ENCODE data around the gene RNF213.
"Not testable (repeated sequence)": the region's sequence is repeated elsewhere in the genome, so short reads cannot be mapped to it uniquely, and the experiment has no call there.

RNF213 gene

DNA sequence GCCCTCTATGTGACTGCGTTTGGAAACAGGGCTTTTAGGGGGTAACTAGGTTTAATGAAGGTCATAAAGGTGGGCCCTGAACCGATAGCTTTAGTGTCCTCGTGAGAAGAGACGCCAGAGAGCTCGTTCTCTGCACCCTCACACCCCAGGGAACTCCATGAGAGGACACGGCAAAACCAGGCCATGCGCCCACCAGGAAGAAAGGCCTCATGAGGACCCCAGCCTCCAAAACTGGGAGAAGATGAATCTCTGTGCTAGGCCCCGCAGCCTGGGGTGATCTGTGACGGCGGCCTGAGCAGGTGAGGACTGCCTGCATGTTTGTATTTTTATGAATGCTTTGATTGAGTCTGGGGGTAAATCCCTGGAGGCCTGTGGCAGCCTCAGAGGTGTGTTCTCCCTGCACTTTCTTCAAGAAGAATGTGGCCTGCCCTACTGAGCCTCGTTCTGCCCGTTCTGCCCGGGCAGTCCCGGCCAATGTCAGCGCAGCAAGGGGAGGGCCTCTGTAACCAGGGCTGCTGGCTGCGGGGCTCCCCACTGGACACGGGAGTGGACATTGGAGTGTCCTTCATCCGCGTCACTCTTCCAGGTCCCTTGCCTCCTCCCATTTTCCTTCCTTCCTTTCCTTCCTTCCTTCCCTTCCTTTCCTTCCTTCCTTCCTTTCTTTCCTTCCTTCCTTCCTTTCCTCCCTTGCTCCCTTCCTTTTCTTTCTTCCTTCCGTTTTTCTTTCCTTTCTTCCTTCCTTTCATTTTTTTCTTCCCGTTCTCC, 6.8 kb upstream of the RNF213 start:
- Mint-ChIP-seq H3K27me3 (no peaks in the 10 kb centered on the region), H3K27ac (peak overlapping the region; percentile 91), H3K36me3 (peaks cover 2% of the 10 kb centered on the region), H3K9me3 (ENCODE audit: low read depth) (no peaks in the 10 kb centered on the region), H3K4me1 (ENCODE audit: low read depth) (peaks cover 33% of the 10 kb centered on the region), H3K4me3 (no peak overlapping the region)

DNA sequence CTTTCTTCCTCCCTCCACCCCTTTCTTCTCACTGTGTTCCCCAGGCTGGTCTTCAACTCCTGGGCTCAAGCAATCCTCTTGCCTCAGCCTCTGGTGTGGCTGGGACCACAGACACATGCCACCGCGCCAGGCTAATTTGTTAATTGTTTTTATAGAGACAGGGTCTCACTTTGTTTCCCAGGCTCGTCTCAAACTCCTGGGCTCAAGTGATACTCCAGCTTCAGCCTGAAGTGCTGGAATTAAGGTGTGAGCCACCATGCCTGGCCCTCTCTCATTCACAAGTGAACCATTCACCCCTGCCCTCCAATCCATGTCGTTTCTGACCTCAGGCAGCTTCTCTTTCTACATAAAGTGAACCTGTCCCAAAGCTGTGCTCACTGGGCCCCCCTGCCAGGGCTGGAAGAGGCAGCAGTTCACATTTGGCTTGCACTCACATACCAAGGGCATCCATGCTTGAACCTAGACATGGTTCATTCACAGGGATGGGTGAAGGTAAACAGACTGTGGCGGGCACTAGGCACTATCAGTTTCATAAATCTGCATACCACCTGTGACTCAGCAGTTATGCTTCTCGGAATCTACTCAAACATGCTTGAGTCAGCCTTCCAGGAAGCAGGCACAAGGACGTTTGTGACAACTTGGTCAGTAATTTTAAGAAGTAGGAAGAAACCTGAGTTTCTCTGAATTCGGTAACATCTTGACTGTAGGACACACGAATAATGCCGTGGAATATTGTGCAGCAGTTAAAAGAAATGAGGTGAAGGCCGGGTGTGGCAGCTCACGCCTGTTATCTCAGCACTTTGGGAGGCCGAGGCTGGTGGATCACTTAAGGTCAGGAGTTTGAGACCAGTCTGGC, 6.0 kb upstream of the RNF213 start:
- Mint-ChIP-seq H3K36me3 (peaks cover 2% of the 10 kb centered on the region), H3K27ac (peak overlapping the region; percentile 91), H3K4me1 (ENCODE audit: low read depth) (peaks cover 38% of the 10 kb centered on the region), H3K27me3 (no peaks in the 10 kb centered on the region), H3K9me3 (ENCODE audit: low read depth) (no peaks in the 10 kb centered on the region), H3K4me3 (peak overlapping the region; percentile 43)

DNA sequence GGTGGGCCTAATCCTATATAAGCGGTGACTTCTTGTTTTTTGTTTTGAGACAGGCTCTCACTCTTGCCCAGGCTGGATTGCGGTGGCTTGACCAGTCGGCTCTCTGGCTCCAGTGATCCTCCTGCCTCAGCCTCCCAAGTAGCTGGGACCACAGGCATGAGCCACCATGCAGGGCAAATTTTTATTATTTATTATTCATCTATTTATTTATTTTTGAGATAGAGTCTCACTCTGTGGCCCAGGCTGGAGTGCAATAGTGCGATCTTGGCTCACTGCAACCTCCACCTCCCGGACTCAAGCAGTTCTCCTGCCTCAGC, 4.7 kb upstream of the RNF213 start:
- Mint-ChIP-seq H3K4me1 (ENCODE audit: low read depth) (peaks cover 41% of the 10 kb centered on the region), H3K4me3 (no peak overlapping the region)

DNA sequence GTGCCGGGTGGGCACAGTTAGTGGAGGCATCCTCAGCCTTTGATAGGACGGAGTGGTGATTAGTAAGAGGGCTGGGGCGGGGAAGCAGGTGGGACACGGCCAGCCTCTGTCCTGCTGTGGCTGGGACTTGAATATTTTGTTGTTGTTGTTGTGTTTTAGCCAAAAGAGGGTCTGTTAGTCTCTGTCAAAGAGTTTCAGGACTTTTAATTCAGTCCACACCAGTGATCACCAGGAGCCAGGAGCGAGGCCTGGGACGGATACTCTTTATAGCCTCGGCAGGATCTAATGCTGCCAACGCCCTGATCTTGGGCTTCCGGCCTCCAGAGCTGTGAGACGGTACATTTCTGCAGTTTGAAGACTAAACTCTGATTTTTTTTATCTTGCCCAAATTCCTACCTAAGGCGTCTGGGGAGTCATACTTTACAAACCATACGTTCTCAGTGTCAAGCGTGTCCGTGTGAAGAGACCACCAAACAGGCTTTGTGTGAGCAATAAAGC, 2.9 kb upstream of the RNF213 start:
- H3K36me3 Mint-ChIP-seq: peaks cover 2% of the 10 kb centered on the region
- peaks cover 51% of the 10 kb centered on the region for H3K4me1 Mint-ChIP-seq (ENCODE audit: low read depth)
- H3K9me3 Mint-ChIP-seq (ENCODE audit: low read depth): no peaks in the 10 kb centered on the region
- H3K27me3 Mint-ChIP-seq: no peaks in the 10 kb centered on the region
- H3K27ac Mint-ChIP-seq: peak overlapping the region; percentile 87
- H3K4me3 Mint-ChIP-seq: no peak overlapping the region

More for the DNA sequence above, 4.7 kb upstream of the RNF213 start:
- Mint-ChIP-seq H3K27ac (no peak overlapping the region), H3K36me3 (peaks cover 2% of the 10 kb centered on the region), H3K9me3 (ENCODE audit: low read depth) (no peaks in the 10 kb centered on the region), H3K27me3 (no peaks in the 10 kb centered on the region)

DNA sequence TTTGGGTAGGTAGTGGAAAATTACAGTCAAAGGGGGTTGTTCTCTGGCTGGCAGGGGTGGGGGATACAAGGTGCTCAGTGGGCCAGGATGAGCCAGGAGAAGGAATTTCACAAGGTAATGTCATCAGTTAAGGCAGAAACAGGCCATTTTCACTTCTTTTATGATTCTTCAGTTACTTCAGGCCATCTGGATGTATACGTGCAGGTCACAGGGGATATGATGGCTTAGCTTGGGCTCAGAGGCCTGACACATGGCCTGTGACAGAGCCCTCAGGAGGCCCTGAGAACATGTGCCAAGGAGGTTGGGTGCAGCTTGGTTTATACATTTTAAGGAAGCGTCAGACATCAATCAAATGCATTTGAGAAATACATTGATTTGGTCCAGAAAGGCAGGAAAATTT, 2.4 kb upstream of the RNF213 start:
- not testable (repeated sequence) for H3K36me3 Mint-ChIP-seq; H3K9me3 Mint-ChIP-seq (ENCODE audit: low read depth); H3K27me3 Mint-ChIP-seq
- peaks cover 50% of the 10 kb centered on the region for H3K4me1 Mint-ChIP-seq (ENCODE audit: low read depth)
- H3K27ac Mint-ChIP-seq: peak overlapping the region; percentile 87
- peak overlapping the region; percentile 89 for H3K4me3 Mint-ChIP-seq

DNA sequence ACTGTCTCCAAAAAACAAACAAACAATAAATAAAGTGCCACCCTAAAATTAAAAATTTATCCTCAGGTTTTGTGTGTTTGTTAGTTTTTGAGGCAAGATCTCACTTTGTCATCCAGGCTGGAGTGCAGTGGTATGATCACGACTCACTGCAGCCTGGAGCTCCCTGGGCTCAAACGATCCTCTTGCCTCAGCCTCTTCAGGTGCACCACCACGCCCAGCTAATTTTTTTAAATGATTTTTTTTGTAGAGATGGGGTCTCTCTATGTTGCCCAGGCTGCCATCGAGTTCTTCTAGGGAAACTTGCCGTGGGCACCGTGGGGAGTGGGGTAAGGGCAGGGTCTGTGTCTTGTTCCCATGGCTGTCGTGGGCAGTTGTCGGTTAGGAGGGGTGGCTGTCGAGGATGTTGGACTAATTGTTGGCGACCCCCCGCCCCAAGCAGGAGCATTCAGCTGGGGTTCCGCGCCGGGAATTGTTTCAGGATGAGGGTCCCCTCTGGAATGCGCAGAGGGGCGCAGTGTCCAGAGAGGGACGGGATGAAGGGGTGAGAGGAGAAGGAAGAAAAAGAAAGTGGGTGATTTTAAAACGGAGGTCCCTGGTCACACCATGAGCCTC, 1.1 kb upstream of the RNF213 start:
- Mint-ChIP-seq H3K9me3 (ENCODE audit: low read depth) (no peaks in the 10 kb centered on the region), H3K4me1 (ENCODE audit: low read depth) (peaks cover 47% of the 10 kb centered on the region), H3K27me3 (no peaks in the 10 kb centered on the region), H3K4me3 (peak overlapping the region; percentile 89), H3K36me3 (peaks cover 2% of the 10 kb centered on the region), H3K27ac (peak overlapping the region; percentile 87)

DNA sequence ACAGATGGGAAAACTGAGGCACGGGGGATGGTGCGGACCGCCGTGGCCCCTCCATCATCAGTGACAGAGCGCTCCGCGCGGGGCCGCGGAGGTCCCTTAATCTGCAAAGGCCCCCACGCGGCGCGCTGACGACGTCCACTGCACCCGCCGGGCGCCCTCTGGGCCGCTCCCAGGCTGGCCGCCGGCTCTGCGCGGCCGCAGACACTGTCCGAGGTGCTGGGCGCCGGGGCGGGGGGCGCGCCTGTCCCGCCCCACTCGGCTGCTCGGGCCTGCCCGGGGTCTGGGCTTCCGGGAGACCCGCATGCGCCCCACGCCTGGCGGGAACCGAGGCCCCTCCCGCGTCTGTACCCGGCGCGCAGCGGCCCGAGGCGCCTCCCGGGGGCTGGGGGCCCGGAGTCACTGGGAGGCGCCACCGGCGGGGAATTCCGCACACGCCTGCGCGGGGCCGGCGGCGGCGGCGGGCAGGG, 550 bp upstream of the RNF213 start:
- Mint-ChIP-seq H3K9me3 (ENCODE audit: low read depth) (no peaks in the 10 kb centered on the region), H3K4me3 (peak overlapping the region; percentile 89), H3K4me1 (ENCODE audit: low read depth) (peaks cover 47% of the 10 kb centered on the region), H3K27me3 (no peaks in the 10 kb centered on the region), H3K36me3 (no peaks in the 10 kb centered on the region), H3K27ac (peak overlapping the region; percentile 87)

DNA sequence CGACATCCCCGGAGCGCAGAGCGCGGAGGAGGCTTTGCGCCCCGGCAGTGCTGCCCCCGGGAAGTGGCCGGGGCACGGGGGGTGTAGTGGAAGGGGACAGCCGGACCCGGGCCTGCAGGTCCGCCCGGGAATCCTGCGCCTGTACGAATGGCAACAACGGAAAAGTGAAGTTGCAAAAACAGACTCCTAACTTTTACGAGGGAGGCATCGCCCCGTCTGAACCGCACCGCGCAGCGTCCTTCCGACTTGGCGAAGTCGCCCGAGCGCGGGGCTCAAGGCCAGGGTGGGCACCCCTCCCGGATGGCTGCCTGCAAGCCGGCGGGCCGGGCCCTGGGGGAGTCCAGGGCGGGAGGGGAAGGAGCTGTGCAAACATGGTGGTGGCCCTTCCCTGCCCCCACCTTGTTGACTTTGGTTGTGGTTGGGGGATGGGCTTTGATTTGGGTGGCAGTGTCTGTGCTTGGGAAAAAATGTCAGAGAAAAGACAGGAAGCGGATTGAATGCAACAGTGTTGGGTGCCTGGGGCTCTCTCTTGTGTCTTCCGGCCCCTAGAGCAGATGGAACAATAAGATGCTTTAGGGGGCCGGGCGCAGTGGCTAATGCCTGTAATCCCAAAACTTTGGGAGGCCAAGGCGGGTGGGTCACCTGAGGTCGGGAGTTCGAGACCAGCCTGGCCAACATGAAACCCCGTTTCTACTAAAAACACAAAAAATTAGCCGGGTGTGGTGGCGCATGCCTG, 675 bp downstream of the RNF213 start:
- Mint-ChIP-seq H3K4me3 (peak overlapping the region; percentile 87), H3K4me1 (ENCODE audit: low read depth) (peaks cover 52% of the 10 kb centered on the region), H3K27ac (peak overlapping the region; percentile 86), H3K9me3 (ENCODE audit: low read depth) (no peaks in the 10 kb centered on the region), H3K36me3 (peaks cover 5% of the 10 kb centered on the region), H3K27me3 (no peaks in the 10 kb centered on the region)

DNA sequence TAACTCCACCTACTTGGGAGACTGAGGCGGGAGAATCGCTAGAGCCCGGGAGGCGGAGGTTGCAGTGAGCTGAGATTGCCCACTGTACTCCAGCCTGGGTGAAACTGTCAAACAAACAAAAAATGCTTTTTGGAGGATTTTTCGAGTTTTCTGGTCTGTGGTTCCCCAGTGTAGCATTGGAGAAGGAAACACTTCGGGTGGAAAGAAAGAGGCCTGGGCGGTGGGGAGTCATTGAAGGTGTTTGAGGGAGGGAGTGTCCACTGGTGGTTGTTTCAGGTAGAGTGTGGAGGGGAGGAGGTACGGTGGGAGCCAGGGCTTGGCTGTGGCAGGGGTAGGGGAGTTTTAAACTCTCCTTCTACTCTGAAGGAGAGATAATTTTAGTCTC, 1.2 kb downstream of the RNF213 start:
- H3K36me3 Mint-ChIP-seq: peaks cover 5% of the 10 kb centered on the region
- peaks cover 55% of the 10 kb centered on the region for H3K4me1 Mint-ChIP-seq (ENCODE audit: low read depth)
- no peaks in the 10 kb centered on the region for H3K9me3 Mint-ChIP-seq (ENCODE audit: low read depth)
- no peaks in the 10 kb centered on the region for H3K27me3 Mint-ChIP-seq
- peak overlapping the region; percentile 86 for H3K27ac Mint-ChIP-seq
- peak overlapping the region; percentile 87 for H3K4me3 Mint-ChIP-seq

DNA sequence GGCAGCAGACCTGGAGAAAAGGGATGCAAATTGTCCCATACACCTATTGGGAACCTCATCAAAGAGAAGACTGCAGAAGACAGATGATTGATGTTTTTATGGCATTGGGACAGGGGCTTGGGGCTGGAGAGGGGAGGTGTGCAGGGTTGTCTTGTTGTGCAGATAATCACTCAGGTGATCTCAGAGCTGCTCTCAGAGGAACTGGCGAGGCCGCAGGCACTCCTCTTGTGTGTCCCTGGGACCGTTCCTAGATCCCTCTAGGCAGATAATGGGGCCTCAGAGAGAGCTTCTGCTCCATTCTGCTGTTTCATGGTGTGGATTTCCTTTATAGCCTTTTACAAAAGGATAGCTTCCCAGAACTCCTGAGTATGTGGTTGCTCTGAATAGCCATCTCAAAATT, 1.6 kb downstream of the RNF213 start:
- Mint-ChIP-seq H3K4me3 (peak overlapping the region; percentile 87), H3K9me3 (ENCODE audit: low read depth) (no peaks in the 10 kb centered on the region), H3K27ac (peak overlapping the region; percentile 86), H3K4me1 (ENCODE audit: low read depth) (peaks cover 57% of the 10 kb centered on the region), H3K27me3 (no peaks in the 10 kb centered on the region), H3K36me3 (peaks cover 5% of the 10 kb centered on the region)

DNA sequence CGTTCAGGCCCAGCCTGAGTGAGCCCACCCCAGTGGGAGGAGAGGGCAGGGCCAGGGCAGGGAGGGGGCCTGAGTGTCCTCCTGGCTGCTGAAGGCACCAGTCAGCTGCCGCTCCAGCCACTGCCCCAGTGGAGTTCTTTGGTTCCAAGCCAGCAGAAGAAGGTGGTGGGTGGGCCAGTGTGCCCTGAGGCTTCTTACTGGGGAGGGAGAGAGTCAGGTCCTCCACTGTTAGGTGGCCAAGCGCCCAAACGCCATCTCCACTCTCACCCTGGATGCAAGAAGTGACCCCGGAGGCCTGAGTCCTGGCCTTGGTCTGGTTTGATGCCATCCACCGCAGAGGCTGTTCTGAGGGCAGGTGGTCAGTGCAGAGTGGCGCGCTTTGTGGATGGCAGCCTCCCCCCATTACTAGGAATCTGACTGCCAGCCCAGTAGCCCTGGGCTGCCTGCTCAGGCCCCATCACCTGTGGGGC, 2.2 kb downstream of the RNF213 start:
- Mint-ChIP-seq H3K27ac (no peak overlapping the region), H3K36me3 (peaks cover 8% of the 10 kb centered on the region), H3K9me3 (ENCODE audit: low read depth) (no peaks in the 10 kb centered on the region), H3K4me1 (ENCODE audit: low read depth) (peaks cover 59% of the 10 kb centered on the region), H3K27me3 (no peaks in the 10 kb centered on the region), H3K4me3 (peak overlapping the region; percentile 5)

DNA sequence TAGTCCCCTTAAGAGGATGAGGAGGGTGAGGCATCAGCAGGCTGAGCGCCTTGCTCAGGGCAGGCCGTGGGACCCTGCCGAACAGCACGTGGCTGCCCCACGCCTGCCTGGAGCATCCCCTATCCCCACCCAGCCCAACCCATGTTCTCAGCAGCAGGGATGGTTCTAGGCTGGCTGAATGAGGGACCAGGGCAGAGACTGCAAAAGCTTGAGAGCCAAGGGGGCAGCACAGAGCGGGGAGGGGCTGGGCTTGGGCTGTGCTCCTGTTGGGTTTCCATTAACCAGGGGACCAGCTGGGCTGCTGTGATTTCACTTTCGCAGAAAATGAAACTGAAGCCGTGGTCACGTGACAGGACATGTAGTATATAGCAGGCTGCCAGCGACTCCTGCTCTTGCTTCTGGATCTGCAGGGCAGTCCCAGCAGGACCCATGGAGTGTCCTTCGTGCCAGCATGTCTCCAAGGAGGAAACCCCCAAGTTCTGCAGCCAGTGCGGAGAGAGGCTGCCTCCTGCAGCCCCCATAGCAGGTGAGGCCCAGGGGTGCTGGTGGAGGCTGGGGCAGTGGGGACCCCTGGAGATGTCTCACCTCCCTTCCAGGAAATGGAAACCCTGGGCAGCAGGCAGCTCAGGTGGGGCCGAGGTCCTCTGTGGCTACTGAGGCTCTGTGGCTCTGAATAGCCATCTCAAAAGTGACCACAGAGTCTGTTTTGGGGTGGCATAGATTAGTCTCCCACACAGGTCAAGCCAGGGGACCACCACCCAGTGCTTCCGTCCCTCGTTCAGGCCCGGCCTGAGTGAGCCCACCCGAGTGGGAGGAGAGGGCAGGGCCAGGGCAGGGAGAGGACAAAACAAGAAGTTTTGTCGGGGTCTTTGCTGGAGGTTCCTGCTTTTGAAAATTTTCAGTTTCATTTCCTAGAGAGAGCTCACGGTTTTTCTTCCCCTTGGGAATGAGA, 2.9 kb downstream of the RNF213 start:
- H3K4me1 Mint-ChIP-seq (ENCODE audit: low read depth): peaks cover 54% of the 10 kb centered on the region
- H3K36me3 Mint-ChIP-seq: peaks cover 8% of the 10 kb centered on the region
- no peaks in the 10 kb centered on the region for H3K27me3 Mint-ChIP-seq
- peak overlapping the region; percentile 97 for H3K4me3 Mint-ChIP-seq
- H3K27ac Mint-ChIP-seq: peak overlapping the region; percentile 99
- no peaks in the 10 kb centered on the region for H3K9me3 Mint-ChIP-seq (ENCODE audit: low read depth)

DNA sequence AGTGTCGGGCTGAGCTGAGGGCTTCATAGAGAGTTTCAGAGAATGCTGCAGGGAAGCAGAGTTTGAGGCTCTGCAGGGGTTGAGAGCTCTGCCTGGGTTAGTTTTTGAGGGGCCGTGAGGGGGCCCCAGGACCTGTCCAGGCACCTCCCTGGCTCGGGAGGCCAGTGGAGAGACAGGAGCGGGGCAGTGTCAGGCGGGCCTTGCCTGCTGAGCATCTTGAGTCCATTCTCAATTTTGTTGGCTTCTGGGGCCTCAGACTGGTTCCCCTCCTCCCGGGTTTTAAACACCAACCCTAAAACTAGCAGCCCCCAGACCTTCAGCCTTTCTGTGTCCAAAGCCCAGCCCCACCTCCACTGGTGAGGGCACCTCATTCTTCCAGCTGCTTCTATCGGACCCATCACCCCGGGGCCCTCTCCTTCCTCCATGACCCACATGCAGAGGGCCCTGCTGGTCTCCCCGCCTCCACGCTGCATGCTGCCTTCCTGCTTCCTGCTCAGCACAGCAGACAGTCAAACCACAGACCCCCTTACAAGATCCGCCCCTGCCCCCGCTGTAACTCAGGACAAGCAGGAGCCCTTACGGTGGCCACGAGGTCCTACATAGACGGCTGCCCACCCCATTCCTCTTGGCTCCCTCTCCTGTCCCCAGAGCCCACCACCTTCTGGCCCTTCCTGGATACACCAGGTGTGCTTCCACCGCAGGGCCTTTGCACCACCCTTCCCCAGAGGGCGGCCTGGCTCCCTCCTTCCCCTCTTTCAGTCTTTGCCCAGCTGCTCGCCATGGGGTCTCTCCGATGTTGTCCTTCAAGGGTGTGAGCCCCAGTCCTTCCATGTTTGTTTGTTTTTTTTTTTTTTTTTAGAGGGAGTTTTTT, 3.8 kb downstream of the RNF213 start:
- Mint-ChIP-seq H3K27me3 (no peaks in the 10 kb centered on the region), H3K9me3 (ENCODE audit: low read depth) (no peaks in the 10 kb centered on the region), H3K27ac (peak overlapping the region; percentile 99), H3K4me3 (peak overlapping the region; percentile 97), H3K4me1 (ENCODE audit: low read depth) (peaks cover 48% of the 10 kb centered on the region), H3K36me3 (peaks cover 8% of the 10 kb centered on the region)
